Astrocyte of the cerebellum (primary cell): ENCODE measurements around the gene PRSS56.

Source experiments
- DNase-seq: peaks from one replicate; pipeline ENCODE4 v3.0.0-alpha.2; 2011; ENCODE audit warnings: low read depth
- H3K4me3 ChIP-seq: 2 replicates; pipeline ENCODE4 v1.5.1; 2011; ENCODE audit warnings: mild to moderate bottlenecking, low read depth, low read length, moderate library complexity
- CTCF ChIP-seq: IDR thresholded peaks from 2 replicates; pipeline ENCODE4 v1.5.1; 2012; ENCODE audit warnings: low read length, low read depth, moderate library complexity, mild to moderate bottlenecking; ENCODE audit errors: missing control alignments
- in situ Hi-C: cut with HindIII; loops from 2 replicates; pipeline ENCODE4 v1.10.0; 2017; ENCODE audit warnings: low sequenced_read_pairs

PRSS56 gene

DNA sequence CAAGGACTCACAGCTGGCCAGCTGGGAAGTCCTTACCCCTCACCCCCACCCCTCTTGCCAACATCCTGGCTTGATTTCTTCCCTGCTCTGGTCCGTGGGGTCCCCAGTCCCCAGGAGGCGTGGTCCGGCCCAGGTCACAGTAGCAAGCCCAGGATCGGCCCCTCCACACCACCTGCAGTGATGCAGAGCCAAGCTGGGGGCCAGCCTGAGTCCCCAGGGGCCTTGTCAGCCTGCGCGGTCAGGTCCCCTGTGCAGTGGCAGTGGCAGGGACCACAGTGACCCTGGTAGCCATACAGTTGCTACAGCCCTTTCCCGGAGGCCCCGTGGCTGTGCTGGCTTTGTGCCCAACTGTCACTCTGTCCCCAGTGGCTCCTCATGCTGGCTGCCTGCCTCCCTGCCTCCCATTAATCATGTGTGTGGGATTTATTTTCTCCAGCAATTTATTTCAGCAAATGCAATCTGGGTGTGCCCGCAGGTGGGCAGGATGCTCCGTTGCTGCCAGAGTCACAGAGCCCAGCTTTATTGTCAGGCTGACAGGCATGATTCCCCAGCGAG is 8.8 kb upstream of the PRSS56 start:
- TF ChIP-seq CTCF, result no peak
- in situ Hi-C loops, result loop anchor here (5.0 kb wide), 1 partner anchor 49 kb away; no protein-coding TSS in a partner anchor
- no peak for DNase-seq
- no peak overlapping the region for H3K4me3 ChIP-seq

DNA sequence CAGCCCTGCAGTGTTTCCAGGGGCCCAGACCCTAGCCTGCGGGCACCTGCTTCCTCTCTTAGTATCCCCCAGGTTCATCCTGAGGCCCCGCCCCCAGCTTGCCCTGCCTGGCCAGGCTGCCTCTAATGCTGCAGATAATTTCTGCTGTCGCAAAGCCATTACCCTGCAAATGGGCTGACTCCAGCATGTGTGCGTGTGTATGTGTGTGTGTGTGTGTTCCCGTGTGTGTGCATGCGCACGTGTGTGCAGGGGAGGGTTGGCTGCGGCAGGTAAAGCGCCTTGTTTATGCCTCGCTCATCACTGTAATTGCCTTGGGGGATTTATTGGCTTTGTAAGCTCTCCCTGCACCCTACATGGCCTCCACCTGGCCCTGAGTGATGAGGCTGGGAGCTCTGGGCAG is 7.6 kb upstream of the PRSS56 start:
- H3K4me3 ChIP-seq, result no peak overlapping the region
- in situ Hi-C loops, result loop anchor here (5.0 kb wide), 1 partner anchor 50 kb away; no protein-coding TSS in a partner anchor
- DNase-seq, result no peak
- no peak for TF ChIP-seq CTCF

DNA sequence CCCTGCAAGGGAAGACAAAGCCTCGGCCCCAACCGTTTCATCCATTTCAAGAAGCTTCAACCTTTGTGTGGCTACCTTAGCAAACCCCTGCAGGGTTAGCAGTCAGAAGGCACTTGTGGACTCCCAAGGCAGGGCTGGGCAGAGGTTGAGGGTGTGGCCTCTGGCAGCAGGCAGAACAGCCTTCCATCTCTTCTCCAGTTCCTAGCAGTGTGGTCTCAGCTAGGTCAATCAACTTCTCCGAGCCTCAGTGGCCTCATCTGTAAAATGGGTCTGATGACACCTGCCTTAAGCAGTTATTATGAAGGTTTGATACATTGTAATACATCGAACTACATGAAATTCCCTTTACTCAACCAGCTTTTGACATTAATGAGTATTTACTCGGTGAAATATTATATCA is 6.8 kb upstream of the PRSS56 start:
- DNase-seq, result no peak
- TF ChIP-seq CTCF, result no peak
- in situ Hi-C loops, result loop anchor here (5.0 kb wide), 1 partner anchor 51 kb away; no protein-coding TSS in a partner anchor
- H3K4me3 ChIP-seq, result no peak overlapping the region

DNA sequence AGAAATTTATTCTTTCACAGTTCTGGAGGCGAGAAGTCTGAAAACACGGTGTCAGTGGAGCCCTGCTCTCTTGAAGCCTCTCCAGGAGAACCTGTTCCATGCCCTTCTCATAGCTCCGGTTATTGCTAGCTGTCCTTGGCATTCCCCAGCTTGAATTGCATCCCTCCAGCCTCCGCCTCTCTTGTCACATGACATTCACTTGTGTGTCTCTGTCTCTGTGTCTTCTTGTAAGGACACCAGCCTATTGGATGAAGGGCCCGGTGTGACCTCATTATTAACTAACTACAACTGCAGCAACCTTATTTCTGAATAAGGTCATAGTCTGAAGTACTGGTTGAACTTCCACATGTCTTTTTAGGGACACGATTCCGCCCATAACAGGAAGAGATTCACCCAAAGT is 4.5 kb upstream of the PRSS56 start:
- no peak for TF ChIP-seq CTCF
- in situ Hi-C loops, result no loop called here
- H3K4me3 ChIP-seq, result no peak overlapping the region
- DNase-seq, result no peak

DNA sequence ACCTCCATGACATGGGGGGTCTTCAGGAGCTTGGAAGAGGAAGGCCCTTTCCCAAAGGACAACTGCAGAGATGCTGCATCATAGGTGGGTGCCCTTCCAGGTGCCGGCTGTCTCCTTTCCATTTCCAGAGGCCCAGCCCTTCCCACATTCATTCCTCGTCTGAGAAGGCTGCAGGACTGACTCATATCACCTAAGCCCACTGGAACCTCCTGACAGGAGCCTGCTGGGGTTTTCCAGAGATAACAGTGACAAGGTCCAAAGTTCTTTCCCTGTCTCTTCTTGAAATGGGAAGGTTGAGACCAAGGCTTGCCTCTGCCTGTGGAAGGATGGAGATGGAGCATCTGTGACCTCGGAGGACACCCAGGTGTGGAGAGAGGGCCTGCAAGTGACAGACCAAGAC is 3.6 kb upstream of the PRSS56 start:
- TF ChIP-seq CTCF, result no peak
- H3K4me3 ChIP-seq, result no peak overlapping the region
- in situ Hi-C loops, result no loop called here
- DNase-seq, result no peak

GRCh38 chr2:232518844-232519243 is 1.3 kb upstream of the PRSS56 start:
- TF ChIP-seq CTCF, result no peak
- DNase-seq, result no peak
- no peak overlapping the region for H3K4me3 ChIP-seq
- in situ Hi-C loops, result no loop called here
